GM19328 (cell line): Measurements from ENCODE around the gene CHI3L1.

ENCODE experiments used
- ATAC-seq: cut with Tn5 transposase; IDR thresholded peaks from one replicate; pipeline ENCODE4 v1.9.1; 2021; ENCODE audit warnings: mild to moderate bottlenecking, moderate library complexity; ENCODE audit not compliant: unreplicated experiment

CHI3L1 gene

GRCh38 chr1:203206129-203206687 lies 19.7 kb upstream of the CHI3L1 start:
- no peak for ATAC-seq

DNA sequence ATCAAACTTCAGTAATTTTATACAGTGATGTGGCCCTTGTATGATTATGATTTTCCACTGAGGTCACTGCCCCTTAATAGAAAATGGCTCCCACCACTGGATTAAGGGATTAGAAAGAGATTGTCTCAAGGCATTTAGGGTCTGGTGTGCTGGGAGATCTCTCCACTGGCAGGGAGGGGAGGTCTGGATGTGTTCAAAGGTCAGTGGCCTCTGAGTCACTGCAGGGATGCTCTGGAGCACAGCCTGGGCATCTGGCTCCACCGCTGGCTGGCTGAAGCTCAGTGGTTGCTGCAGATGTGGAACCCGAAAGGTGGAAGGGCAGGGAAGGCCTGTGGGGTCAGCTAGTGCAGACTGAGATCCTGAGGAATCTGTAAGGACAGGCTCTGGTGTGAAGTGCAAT lies 18.3 kb upstream of the CHI3L1 start:
- no peak for ATAC-seq

DNA sequence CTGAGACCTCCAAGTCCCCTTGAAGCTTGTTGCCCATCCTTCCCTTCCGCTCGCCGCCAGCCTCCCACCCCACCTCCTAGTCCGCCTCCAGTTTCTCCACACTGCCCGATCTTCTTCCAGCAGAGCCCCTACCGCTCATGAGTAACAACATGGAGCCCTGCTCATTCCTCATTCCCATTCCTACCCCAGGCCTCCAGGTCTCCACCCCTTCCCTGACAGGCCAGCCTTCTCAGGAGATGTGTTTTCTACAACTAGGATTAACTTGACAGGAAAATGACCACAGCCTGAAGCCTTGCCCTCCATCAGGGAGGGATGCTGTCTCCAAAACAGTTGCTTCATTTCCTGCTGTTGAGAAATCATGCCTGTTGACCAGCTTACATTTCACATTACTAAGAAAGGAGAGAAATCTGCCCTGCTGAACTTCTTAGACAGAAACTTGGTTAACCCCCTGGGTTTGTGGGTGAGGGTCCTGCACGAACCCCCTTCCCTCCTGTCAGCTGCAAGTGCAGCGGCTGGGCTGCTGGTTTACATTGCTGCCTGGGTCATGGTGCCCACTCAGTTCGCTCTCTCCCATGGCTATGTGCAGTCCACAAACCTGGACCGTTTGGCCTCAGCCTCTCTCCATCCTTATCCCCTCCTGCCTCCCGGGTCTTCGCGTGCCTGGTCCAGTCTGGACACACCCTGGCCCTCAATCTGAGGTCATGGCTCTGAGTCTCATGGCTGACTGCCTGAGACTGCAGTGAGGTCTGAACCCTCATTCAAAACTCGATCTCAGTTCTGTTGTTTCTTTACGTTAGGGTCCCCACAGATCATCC lies 16.1 kb upstream of the CHI3L1 start:
- ATAC-seq: no peak

DNA sequence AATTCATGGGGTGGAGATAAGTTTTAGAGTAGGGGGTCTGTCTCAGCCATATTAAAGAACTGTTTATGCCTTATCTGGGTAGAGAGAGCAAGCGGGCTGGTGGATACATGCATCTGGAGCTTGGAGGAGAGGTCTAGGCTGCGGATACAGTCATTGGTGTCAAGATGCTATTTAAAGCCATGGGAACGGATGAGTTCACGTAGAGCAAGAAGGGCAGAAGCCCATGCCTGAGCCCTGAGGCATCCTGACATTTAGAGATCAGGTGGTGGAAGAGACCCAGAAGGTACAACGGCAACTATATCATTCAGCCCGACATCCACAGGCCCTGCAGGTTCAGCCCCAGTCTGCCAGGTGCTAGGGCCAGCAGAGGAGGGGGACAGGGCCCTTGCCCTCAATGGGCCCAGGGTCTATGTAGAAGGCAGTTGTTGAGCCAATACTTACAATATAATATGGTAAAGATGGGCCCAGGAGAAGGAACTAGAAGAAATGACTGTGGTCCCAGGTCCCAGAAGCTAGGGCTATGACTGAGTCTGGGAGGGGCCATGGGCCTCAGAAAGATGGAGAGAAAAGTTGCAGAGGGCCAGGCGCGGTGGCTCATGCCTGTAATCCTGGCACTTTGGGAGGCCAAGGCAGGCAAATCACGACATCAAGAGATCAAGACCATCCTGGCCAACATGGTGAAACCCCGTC lies 15.2 kb upstream of the CHI3L1 start:
- no peak for ATAC-seq

GRCh38 chr1:203200916-203201315 lies 14.4 kb upstream of the CHI3L1 start:
- no peak for ATAC-seq

- no peak for ATAC-seq
Measured at GRCh38 chr1:203199816-203200571, 13.5 kb upstream of the CHI3L1 start.

- ATAC-seq: no peak
Measured at GRCh38 chr1:203199481-203199815, 12.9 kb upstream of the CHI3L1 start.

DNA sequence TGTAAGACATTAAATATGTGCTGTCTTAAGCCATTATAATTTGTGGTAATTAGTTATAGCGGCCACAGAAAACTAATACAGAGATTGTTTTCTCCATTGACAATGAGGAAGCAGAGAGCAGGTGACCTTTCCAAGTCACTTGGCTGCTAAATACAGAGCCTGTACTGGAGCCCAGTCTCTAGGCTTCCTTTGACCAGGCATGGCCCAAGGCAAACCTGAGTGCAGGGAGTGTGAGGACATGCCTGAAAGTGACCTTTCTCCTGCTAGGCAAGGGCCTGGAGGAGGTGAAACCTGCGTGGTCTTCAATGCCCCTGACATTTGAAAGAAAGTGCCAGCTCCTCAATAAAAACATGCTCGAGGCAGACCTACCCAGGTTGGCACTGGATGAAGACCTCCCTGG lies 12.5 kb upstream of the CHI3L1 start:
- ATAC-seq: no peak

DNA sequence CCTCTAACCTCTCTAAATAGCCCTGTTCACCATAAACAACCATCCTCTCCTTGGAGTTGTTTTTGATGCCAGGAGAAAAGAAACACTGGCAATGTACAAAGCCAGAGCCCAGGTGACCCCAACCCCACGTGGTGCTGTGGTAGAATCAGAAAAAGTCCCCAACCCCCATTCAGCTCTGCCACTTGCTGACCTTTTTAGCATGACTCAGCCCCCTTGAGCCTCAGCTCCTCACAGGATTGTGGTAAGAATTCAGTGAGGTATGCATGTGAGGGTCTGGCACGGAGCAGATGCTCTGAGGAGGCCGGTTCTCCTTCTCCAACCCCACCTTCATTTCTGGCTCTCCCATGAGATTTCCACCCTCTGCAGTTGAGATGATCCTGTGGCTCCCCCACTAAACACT lies 11.1 kb upstream of the CHI3L1 start:
- no peak for ATAC-seq

- ATAC-seq: no peak
Measured at GRCh38 chr1:203196371-203196770, 9.9 kb upstream of the CHI3L1 start.

DNA sequence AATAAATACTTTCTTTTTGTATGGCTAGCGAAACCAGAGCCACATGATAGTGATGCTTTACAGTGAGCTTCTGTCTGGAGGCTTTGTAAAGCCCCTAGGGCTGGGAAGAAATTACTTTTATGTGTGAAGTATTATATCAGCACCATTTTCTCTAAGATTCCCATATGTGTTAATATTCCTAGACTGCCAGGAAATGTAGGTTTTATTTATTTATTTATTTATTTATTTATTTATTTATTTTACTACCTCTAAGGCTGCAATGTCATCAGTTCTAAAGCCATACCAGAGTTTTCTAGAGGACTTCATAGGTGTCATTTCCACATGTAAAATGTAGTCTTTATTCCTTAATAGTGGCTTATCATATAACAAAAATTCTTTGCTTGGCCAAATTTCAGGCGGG lies 4.4 kb upstream of the CHI3L1 start:
- no peak for ATAC-seq

- ATAC-seq: no peak
Measured at GRCh38 chr1:203189951-203190352, 3.4 kb upstream of the CHI3L1 start.

GRCh38 chr1:203188686-203189232 lies 2.3 kb upstream of the CHI3L1 start:
- no peak for ATAC-seq

DNA sequence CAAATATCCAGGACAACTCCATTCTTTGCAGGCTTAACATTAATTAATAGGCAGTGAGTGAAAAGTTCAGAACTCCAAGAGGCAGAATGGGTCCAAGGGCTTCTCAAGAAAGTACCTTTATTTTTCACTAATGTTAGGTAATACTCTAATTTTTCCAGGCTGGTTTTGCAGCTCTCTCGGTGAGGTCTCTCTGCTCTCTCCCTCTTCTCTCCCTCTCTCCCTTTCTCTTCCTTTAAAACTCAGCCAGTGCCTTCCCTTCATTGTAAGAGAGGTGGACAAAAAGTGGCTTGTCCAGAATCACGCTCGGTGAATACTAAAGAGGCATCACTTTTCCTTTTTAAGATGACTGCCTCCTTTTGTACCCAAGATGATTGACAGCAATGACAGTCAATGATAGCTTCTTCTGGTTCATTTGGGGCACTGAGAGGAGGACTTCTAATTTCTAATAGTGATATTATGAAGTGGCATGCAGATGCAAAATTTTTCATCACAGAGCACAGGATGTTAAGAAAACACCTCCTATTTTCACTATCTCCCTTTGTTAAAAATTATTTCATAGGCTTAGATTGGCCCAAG lies 1.3 kb upstream of the CHI3L1 start:
- ATAC-seq: no peak

GRCh38 chr1:203187304-203187685 lies 791 bp upstream of the CHI3L1 start:
- no peak for ATAC-seq

DNA sequence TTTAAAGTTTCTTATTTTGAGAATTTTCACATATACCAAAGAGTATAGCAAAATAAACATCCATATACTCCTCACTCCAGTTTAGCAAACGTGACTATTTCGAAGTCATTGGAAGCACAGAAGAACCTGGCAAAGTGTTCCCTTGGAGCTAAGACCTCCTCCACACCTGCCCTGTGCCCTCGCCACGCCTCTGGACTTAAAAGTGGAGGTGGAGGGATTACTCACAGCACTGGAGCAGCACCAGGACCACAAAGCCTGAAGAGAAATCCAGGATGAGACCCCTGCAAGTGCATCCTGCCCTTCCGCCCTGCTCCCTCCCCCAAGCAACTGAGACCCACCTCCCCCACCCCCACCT lies 436 bp downstream of the CHI3L1 start:
- ATAC-seq: no peak

DNA sequence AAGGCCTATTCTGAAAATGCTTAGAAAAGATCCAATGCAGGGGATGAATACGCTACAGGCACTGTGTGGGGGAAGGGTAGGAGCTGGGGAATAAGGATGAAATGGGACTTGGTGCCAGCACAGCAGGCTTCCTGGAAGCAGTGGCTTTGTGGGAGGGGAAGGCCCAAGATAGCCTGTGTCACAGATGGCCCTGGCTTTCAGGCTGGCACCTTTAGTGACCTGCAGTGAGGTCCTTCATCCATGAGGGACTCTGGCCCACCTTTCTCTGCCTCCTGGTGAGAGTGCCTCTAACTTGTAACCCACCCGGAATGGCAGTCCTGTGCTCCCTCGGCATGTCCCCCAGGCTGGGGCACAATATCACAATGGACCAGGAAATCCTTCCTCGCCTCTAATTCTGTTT lies 919 bp downstream of the CHI3L1 start:
- no peak for ATAC-seq

DNA sequence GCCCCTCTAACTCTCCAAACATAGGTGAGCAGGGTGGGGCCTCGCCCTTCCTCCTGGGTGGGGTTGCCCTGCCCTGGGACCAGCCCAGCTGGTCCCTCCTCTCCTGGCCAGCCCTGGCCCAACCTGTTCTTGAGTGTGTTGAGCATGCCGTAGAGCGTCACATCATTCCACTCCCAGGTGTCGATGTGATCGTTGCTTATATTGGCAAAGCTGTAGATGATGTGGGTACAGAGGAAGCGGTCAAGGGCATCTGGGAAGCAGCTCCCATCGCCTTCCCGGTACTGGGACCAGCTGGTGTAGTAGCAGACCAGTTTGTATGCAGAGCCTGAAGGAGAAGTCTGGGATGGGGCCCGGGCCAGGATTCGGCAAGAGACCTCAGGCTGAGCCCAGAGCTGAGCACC lies 1.4 kb downstream of the CHI3L1 start:
- ATAC-seq: no peak

DNA sequence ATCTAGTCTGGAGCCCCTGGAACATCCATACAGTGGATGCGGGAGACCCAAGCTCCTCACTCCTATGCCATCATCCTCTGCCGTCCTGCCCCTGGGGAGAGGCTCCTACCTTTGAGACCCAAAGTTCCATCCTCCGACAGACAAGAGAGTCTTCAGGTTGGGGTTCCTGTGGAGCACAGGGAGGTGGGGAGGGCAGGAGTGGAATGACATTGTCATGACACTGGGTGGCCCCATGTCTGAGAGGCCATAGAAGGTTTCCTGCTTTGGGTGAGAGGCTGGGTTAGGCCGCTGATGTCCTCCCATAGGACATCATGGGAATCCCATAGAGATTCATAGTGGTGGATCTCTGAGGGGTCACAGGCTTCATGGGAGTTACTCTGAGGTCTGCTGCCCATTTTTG lies 2.0 kb downstream of the CHI3L1 start:
- no peak for ATAC-seq

- no peak for ATAC-seq
Measured at GRCh38 chr1:203183828-203184227, 2.7 kb downstream of the CHI3L1 start.

DNA sequence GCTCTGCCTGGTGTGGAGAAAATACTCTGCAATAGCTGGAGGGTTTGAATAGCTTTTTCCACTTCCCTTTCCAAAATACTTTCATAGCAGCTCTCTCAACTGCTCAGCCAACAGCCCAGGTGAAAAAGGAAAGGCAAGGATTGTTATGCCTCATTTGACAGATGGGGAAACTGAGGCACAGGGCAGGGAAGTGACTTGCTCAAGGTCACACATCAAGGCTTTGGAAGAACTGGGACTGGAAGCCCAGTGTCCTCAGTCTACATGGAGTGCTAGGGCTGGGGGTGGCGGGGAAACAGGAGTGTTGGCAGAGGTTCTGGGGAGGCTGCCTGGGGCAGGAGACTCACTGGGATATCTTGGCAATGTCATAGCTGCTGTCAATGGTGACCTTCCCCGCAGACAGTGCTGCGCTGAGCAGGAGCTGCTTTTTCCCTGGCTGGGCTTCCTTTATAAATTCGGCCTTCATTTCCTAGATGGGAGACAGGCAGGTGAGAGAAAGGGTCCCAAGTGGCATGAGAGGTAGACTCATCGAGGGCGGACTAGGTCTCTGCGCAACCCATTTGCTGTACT lies 4.0 kb downstream of the CHI3L1 start:
- no peak for ATAC-seq
